Measurements from ENCODE around the gene TECPR1.

DNA sequence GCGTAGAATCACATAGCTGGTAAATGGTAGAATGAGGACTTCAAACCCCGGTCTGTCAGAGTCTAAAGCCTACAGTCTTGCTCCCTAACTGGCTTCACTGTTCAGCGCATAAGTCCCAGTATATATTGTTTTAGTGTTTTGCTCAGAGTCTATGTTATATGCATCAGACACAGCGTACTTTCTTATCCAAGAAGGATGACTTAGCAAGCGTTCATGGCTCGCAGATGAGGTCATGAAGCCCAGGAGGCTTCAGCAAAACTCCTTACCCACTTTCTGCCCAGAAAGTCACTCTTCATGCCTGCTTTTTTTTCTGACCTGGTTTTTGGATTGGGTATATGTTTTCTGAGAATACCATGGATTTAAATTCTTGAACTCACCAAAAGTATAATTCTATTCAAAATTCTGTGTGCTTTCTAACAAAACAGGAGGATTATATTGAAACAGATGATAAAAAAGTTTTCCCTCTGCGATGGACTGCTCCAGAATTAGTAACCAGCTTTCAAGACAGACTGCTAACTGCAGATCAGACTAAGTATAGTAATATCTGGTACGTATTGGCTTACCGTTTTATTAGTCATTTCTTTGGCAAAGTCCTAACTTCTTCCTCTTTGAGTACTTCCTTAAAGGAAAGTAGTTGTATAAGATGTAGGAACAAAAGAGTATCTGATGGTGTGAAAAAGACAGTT lies 65.4 kb downstream of the TECPR1 start:
- TF ChIP-seq EZH2 (IDR thresholded peaks at IDR 0.05; ENCODE audit: borderline replicate concordance, insufficient read depth, low read depth, low read length, poor library complexity, severe bottlenecking) = no peak
- TF ChIP-seq, protein P1, sequence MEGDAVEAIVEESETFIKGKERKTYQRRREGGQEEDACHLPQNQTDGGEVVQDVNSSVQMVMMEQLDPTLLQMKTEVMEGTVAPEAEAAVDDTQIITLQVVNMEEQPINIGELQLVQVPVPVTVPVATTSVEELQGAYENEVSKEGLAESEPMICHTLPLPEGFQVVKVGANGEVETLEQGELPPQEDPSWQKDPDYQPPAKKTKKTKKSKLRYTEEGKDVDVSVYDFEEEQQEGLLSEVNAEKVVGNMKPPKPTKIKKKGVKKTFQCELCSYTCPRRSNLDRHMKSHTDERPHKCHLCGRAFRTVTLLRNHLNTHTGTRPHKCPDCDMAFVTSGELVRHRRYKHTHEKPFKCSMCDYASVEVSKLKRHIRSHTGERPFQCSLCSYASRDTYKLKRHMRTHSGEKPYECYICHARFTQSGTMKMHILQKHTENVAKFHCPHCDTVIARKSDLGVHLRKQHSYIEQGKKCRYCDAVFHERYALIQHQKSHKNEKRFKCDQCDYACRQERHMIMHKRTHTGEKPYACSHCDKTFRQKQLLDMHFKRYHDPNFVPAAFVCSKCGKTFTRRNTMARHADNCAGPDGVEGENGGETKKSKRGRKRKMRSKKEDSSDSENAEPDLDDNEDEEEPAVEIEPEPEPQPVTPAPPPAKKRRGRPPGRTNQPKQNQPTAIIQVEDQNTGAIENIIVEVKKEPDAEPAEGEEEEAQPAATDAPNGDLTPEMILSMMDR (IDR thresholded peaks at IDR 0.05) = no peak

All from B cell (primary cell).